Stimulated activated naive CD4-positive, alpha-beta T cell (primary cell): ENCODE results near the gene EFHD1.
A peak's percentile ranks its signal among the peaks of the same experiment; 100 is the strongest.
"Not testable (repeated sequence)": the region's sequence is repeated elsewhere in the genome, so short reads cannot be mapped to it uniquely, and the experiment has no call there.

ENCODE experiments used
- DNase-seq, 6 experiments: peaks; one replicate each; lab custom pipeline; 2025; lab: John Stamatoyannopoulos, UW

The EFHD1 gene

GRCh38 chr2:232693344-232693743, 59.9 kb downstream of the EFHD1 start:
- no peak for DNase-seq

- no peak for DNase-seq
Observed at GRCh38 chr2:232696609-232697058, 63.2 kb downstream of the EFHD1 start.

GRCh38 chr2:232697059-232697806, 63.8 kb downstream of the EFHD1 start, which contains the start of gene GIGYF2:
TSS of gene GIGYF2 (plus strand) at chr2:232697331. CDS start at chr2:232735198, 37,867 bp downstream.
- DNase-seq: peak; percentile 79 to 88 (median 87)

- no peak for DNase-seq
Observed at GRCh38 chr2:232697807-232698110, 64.4 kb downstream of the EFHD1 start.

- DNase-seq: no peak
Observed at GRCh38 chr2:232698556-232699091, 65.2 kb downstream of the EFHD1 start.

- no peak for DNase-seq
Observed at GRCh38 chr2:232699110-232699509, 65.7 kb downstream of the EFHD1 start.

GRCh38 chr2:232700154-232700553, 66.8 kb downstream of the EFHD1 start:
- no peak for DNase-seq

- no peak for DNase-seq
Observed at GRCh38 chr2:232707076-232707475, 73.7 kb downstream of the EFHD1 start.

- no peak for DNase-seq
Observed at GRCh38 chr2:232713505-232713904, 80.1 kb downstream of the EFHD1 start.

GRCh38 chr2:232714969-232715368, 81.6 kb downstream of the EFHD1 start:
- DNase-seq: no peak

GRCh38 chr2:232720056-232720455, 86.7 kb downstream of the EFHD1 start:
- not testable (repeated sequence) for DNase-seq

GRCh38 chr2:232721261-232721660, 87.9 kb downstream of the EFHD1 start:
- no peak for DNase-seq

GRCh38 chr2:232721882-232722281, 88.5 kb downstream of the EFHD1 start:
- DNase-seq: no peak

- no peak for DNase-seq
Observed at GRCh38 chr2:232723027-232723426, 89.6 kb downstream of the EFHD1 start.

- DNase-seq: no peak
Observed at GRCh38 chr2:232728785-232729184, 95.4 kb downstream of the EFHD1 start.

- no peak for DNase-seq
Observed at GRCh38 chr2:232731470-232731869, 98.1 kb downstream of the EFHD1 start.
